GM21381 (cell line): ENCODE measurements around the gene RIPOR2.

ENCODE experiments used
- ATAC-seq: cut with Tn5 transposase; IDR thresholded peaks from one replicate; pipeline ENCODE4 v1.9.1; 2021; ENCODE audit warnings: mild to moderate bottlenecking, moderate library complexity; ENCODE audit not compliant: unreplicated experiment

The RIPOR2 gene

DNA sequence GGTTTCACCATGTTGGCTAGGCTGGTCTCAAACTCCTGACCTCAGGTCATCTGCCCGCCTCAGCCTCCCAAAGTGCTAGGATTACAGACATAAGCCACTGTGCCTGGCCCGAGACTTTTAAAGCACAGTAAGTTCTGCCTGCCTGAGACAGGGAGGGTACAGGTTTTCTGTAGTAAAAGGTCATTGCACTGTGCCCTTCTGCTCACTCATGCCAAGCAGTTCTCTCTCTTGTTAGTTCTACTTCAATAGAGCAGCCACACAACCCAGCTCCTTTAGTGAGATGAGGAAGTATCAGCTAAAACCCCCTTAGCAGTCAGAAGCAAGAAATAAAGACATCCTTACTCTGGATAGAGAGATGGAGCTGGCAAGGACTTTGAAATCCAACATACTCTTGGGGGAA is 84.7 kb downstream of the RIPOR2 start:
- no peak for ATAC-seq

DNA sequence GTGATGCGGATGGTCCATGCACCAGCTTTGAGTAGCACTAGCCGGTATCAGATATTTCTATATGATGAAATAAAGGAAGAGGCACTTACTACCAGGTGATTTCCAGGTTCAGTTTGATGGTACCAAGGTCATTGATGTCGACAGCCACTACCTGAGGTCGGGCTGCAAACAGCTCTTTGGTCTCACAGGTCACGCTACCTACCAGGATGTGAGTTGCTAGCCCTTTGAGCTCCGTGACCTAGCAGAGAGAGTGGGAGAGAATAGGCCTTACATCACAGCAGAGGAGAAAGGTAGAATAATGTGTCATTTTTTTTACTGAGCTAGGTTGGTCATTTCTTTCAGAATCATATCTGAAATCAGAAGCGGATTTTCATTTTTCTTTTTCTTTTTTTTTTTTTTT is 86.0 kb downstream of the RIPOR2 start:
- no peak for ATAC-seq

DNA sequence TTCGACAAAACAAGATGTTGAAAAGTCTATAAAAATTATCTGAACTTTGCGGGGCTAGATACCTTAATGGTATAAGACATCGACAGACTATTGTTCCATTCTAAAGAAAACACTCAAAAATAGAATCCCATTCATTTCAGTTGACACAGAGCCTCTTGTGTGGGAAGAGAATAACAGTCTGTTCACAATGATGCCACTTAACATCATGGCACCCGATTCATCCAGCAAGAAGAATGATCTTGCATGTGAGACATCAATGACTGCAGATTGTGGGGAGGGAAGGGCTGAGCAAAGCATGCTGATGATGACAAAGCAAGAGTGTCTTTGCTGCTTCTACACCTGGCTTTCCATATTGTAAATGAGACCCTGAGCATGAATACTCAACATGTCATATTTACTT is 87.3 kb downstream of the RIPOR2 start:
- ATAC-seq: no peak

DNA sequence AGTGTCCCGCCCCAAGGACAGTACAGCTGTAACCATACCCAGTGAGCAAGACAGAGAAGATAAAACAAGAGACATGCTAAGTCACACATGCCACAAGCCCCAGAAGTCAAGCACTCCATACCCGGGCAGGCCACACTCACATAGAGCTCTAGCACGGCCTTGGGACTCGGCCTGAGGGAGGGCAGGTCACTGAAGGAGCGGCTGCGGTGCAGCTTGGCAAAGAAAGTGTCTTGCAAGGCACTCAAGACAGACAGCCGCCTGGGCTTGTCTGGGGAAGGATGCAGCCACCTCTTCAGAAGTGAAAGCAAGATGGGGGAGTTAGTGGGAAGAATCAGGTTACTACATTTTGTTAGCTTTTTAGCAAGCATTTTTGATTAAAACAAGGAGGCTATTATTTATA is 88.4 kb downstream of the RIPOR2 start:
- ATAC-seq: no peak

DNA sequence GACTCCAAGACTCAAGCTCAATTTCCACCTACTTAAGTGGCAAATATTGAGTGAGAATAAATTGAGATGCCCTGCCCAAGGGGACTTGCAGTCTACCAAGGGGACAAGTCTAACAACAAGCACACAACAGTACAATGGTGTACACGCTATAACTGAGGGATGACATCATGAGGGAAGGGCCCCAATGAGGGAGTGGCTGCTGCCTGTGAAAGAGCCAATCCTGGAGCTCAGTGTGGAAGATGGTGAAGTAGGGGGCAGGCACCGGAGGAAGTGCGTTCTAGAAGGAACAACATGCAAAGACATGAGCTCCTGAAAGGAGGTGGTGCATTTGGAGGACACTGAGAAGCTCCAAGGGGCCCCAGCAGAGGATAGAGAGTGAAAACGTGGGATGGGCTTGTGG is 90.2 kb downstream of the RIPOR2 start:
- ATAC-seq: no peak

DNA sequence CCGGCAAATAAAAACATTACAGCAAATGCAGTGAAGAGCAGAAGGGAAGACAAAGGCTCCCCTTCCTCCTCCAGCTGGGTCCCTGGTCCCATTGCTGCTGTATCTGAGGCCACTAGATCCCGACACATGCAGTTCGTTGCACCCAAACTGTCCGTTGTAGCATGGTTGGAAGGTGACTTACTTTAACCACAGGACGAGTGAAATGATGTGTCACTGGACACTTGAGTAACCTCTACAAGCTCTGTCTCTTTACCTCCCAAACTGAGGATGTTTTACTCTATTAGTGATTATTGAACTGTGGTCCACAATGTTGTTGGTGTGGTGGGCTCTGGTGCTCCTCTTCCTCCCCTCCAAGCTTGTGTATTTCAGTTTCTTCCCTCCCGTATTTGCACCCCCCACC is 90.9 kb downstream of the RIPOR2 start:
- ATAC-seq: no peak

DNA sequence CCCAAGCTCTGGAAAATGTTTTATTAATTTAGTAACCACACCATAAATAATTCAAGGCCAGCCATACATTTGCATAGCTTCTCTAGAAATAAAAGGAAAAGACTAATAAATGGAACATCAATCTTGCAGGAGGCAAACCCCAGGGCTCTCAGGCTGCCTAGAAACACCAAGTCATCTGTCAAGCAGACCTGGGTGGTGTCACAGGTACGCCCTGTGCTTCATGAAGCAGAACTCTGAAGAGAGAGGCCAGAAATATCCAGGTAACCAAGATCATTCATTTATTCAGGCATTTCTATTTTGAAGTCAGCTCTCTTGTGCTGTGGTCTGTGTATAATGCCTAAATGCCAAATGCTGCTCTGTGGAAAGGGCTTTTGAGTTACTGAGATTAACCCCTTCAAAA is 91.7 kb downstream of the RIPOR2 start:
- no peak for ATAC-seq

DNA sequence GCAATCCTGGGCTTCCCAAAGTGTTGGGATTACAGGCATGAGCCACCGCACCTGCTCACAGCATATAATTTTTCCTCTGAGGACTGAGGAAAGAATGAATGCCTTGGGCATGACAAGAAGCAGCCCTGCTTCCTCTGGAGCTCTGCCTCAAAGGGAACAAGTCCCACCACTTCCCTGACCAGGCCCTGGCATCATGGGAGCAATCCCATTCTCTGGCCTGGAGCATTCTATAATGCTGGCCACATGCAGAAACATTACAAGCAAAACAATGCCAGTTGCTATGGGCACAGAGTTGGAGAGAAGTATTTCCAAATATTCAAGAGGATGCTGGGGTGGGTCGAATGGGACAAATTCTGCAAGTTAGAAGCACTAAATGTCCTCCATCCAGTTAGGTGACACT is 95.6 kb downstream of the RIPOR2 start:
- no peak for ATAC-seq

DNA sequence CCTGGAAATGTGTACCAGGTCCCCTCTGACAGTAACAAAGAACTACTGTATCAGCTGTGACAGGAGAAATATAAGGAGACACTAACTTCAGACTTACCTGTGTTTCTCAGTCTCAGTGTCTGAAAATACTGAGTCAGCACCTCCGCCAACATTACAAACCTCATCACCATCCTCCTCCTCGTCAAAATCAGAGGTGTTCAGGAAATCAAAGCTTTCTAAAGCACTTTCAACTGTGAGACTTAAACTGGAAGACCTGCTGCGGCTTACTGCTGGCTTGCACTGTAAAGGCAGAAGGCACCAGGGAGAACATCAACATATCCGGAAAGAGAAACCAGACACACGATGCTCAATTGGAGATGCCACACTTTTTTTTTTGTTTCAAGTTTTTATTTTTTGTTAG is 96.8 kb downstream of the RIPOR2 start:
- ATAC-seq: no peak

DNA sequence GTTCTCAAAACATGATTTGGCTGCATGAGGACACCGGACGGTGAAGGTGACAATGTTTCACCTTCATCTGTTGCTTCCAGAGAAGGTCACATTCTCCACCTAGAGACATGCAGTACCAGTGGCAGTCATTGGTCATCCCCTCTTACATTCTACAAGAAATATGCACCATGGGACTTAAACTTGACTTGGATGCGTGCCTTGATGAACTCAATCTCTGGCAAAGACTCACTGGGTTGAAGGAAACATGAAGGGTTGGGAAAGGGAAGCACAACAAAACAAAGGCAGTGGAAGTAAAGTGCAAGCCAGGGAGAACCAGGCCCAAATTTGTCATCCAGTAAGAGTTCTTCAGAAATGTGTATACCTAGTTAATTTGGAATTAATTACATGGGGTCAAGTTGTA is 97.7 kb downstream of the RIPOR2 start:
- ATAC-seq: no peak

DNA sequence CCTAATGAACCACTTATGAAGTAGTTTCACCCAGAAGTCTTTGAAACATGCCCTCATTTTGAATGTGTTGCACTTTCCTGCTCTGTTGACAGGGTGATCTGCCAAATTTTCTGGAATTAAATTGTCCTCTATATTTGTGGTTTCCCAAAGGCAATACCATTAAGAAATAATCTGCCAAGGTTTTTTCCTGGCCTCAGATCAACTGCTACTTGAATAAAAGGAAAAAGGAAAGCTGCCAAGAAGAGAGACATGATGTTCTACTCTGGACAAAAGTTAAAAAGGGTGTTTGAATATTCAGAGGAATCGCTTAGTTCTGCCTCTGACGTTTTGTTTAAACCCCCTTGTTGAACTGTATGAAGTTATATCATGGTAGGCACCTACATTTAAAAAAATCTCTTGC is 99.7 kb downstream of the RIPOR2 start:
- no peak for ATAC-seq

DNA sequence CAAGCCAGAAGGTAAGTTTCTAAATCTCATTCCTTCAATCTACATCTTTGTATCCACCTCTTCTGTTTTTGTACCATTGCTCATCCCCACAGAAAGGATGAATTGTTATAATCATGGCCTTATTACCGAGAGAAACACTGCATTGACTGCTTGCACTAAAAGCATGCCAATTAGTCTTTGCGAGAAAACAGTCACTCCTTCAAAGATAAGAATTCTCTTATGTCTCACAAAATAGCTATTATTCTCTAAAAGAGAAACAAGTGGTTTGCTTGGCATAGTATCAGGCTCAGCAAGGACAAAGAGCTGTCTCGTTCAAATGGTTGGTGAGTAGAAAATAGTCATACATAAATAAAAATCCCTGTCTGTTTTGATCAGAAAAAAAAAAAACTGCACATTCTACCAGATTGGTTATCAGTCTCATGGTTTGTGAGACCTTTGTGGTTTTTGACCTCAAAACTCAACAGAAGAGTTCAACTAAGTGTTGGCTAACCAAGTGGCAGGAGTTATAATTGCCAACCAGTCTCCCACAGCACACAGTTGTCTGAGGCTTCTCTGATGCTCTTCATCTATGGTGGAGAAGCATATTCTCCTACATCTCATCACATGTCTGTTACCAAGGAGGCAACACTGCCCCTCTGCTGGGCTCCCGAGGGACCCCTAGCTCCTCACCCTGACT is 101.9 kb downstream of the RIPOR2 start:
- no peak for ATAC-seq

DNA sequence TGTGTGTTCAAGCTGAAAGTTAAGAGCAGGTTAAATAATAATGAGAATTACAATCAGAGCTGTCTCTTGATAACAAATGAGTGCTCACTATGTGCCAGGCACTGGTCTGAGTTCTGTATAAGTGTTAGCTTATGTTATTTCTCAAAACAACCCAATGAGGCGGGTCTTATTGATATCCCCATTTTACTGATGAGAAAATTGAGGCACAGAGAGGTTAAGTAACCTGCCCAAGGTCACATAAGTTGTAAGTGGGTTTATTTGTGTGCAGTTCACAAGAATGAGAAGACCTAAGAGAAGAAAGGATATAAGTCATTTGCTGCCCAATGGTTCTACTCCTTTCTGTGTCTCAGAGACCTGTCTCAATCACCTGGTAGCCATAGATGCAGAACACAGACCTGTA is 103.0 kb downstream of the RIPOR2 start:
- no peak for ATAC-seq

DNA sequence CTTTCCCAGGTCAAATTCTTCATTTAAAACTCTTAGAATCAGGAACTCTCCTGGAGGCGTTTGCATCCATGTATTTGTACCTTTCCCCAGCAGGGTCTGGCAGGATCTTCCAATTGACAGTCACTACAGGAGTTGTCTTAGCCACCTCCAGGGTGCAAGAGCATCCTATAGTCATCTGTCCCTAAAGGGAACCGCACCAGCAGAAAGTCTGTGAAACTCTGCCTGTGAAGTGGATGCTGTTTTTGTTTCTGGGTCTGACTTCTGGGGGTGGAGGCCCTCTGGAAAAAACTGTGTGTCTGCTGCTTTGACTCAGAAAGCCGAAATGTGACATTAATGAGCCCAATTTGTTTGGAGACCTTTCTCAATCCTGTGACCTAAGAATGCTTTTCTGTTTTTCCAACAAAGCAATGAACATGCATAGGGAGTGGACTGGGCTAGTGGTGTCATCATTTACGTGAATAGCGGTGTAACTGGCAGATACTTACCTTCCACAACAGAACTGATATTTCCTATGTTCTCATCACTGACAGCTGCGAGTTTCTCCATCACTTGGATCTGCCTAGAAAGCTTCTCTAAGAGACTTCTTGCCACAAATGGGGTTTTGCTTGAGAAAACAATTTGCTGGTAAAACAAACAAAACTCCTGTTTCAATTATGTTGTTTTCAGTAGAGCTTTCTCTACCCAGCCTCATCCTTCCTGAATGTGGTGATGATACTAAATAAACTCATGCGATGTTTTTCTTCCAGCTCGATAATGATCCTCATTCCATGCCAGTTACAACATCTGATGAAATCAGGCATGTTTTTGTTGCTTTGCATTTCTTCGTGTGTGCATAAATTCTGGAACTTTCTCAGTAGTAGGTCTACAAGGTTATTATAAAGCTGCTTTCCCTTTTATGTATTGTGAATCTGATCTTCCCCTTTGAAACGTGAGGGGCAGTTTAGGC is 103.7 kb downstream of the RIPOR2 start:
- no peak for ATAC-seq

DNA sequence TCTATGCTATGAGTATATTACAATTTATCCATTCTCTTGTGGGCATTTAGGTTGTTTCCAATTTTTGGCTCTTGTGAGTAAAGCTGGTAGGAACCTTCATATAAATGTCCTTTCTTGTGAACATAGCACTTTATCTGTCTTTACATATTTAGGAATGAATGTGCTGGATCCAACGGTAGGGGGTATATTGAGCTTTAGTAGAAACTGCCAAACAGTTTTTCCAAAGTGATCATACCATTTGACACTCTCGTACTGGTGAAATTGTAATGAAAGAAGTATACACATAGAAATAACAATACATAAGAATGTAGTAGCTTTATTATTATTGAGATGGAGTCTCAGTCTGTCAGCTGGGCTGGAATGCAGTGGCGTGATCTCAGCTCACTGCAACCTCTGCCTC is 106.1 kb downstream of the RIPOR2 start:
- no peak for ATAC-seq

DNA sequence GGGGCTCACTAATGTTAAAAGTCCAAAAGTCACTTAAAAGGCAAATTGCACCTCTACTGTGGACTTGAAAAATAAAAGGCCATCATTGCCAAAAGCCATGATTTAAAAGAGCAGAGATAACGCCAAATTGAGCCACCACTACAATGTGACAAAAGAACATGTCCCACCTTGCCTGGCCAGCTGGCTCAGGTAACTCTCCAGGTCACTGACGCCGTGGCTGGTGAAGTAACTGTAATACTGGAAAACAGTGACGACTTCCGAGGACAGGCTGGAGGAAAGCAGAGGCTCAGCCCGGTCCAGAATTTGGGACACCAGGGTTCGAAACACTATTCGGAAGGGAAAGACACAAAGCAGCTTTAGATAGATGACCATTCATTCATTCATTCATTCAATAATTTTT is 107.8 kb downstream of the RIPOR2 start:
- ATAC-seq: no peak

DNA sequence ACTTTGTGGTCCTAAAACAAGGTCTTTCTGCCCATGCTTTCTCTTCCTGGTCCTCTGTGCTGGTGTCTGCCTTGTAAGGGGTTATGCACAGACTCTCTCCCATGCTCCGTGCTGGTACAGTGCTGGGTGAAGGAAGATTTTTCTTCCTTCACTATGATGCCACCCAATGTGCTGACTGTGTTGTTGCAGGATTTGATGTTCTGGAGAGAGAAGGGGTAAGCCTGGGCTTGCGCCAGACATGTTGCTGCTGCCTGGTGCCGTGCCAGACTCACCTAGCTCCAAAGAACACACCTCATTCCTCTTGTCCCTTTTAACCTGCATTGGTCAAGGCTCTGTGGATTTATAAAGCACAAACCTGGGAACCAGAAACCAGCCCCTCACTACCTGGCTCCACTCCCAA is 108.6 kb downstream of the RIPOR2 start:
- no peak for ATAC-seq

DNA sequence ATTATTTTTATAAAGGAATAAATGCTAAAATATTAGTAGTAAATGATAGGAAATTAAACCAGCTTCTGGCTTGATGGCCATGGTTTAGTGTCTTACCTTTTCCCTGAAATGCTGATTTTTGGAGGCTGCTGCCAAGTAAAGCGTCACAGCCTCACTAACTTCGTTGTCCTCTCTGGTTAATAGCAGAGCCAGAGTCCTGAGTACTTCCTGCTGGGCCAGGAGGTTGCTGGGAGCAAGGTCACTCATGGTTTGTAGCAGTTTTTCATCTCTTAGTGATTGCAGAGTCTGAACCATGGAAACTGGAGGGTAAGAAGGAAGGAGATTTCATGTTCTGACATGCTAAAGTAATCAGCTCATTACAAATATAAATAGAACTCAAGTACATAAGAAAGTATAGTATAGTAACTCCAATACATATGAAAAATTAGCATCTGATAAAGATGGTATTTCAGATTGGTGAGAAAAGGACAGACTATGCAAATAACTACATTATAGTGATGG is 110.6 kb downstream of the RIPOR2 start:
- no peak for ATAC-seq

DNA sequence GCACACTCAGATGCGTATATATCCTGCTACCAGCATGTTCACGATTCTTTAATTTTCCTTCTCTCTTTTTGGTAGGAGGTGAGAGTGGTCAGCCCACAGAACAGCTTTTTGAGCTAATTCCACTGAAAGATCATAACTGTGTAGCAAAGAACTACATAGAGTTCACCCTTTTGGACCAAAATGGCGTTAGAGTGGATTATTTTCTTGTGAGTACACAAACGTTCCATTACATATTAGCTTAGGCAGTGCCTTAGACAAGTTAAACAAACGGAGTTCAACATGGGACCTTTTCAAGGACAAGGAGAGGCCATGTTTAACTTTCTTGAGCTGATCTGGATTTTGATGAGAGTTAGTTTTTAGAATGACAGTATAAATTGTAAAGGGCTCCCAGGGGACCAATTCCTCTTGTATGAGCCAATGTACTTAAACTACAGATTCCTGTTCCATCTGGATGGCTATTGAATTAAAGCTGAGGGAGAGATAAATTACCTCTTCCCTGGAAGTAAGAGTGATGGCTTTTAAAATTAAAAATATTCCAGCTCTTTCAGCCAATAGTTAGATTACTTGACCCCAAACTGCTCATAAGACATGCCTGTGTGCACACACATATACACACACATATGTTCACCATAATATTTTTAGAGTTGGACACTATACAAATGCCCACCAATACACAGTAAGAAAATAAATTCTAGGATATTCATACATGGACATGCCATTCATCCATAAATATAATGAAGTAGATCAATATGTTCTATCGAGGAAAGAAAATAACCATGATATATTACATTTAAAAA is 111.4 kb downstream of the RIPOR2 start:
- ATAC-seq: no peak

DNA sequence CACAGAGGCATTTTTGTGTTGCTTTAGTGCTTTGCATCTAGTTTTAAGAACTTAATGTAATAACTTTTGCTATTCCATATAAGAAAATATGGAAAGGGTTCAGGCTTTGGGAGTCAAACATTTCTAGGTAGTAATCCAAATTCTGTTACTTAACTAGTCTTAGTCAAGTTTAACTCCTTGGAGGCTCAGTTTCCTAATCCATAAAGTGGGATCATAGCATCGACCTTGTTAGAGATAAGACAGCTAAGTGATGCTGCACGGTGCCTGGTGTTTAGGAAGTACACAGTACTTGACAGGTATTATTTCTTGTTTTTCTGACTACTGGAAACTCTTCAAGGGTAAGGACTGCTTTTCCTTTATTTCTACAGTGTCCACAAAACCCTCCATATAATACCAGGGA is 112.6 kb downstream of the RIPOR2 start:
- ATAC-seq: no peak

DNA sequence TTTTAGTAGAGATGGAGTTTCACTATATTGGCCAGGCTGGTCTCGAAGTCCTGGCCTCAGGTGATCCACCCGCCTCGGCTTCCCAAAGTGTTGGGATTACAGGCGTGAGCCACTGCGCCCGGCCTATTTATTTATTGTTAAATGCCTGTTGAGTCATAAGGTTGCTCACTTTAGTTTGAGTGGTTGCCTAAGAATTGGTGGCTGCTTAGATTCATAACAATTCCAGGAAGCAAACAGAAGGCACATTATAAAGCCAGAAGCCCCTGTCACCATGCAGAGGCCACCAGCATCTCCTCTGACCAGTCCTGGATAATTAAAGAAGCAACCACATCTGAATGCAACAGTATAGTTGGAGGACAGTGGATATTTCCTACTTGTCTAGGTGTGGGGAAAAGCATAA is 113.1 kb downstream of the RIPOR2 start:
- no peak for ATAC-seq
